ENCODE data around the gene ARL8A.
"Not testable (repeated sequence)": the region's sequence is repeated elsewhere in the genome, so short reads cannot be mapped to it uniquely, and the experiment has no call there.

ARL8A gene

GRCh38 chr1:202112859-202113689 lies 31.5 kb downstream of the ARL8A start:
- DNase-seq (ENCODE audit: low read depth in 2 of 2): no peak

- DNase-seq (ENCODE audit: low read depth in 2 of 2): not testable (repeated sequence)
These were observed 32.9 kb downstream of the ARL8A start for GRCh38 chr1:202111589-202111988.

- DNase-seq (ENCODE audit: low read depth in 2 of 2): no peak
These were observed 33.6 kb downstream of the ARL8A start for GRCh38 chr1:202110977-202111376.

- no peak for DNase-seq (ENCODE audit: low read depth in 2 of 2)
These were observed 36.5 kb downstream of the ARL8A start for GRCh38 chr1:202107801-202108731.

- DNase-seq (ENCODE audit: low read depth in 2 of 2): no peak
These were observed 37.2 kb downstream of the ARL8A start for GRCh38 chr1:202107321-202107761.

- DNase-seq (ENCODE audit: low read depth in 2 of 2): no peak
These were observed 37.9 kb downstream of the ARL8A start for GRCh38 chr1:202106340-202107254.

GRCh38 chr1:202105571-202106339 lies 38.8 kb downstream of the ARL8A start:
- no peak for DNase-seq (ENCODE audit: low read depth in 2 of 2)

GRCh38 chr1:202104073-202104472 lies 40.5 kb downstream of the ARL8A start:
- DNase-seq (ENCODE audit: low read depth in 2 of 2): no peak

- no peak for DNase-seq (ENCODE audit: low read depth in 2 of 2)
These were observed 43.4 kb downstream of the ARL8A start for GRCh38 chr1:202101184-202101583.

GRCh38 chr1:202093858-202094257 lies 50.7 kb downstream of the ARL8A start:
- no peak for DNase-seq (ENCODE audit: low read depth in 2 of 2)

GRCh38 chr1:202090994-202091393 lies 53.5 kb downstream of the ARL8A start:
- DNase-seq (ENCODE audit: low read depth in 2 of 2): no peak

GRCh38 chr1:202088206-202088605 lies 56.3 kb downstream of the ARL8A start:
- DNase-seq (ENCODE audit: low read depth in 2 of 2): no peak

GRCh38 chr1:202086579-202087350 lies 57.8 kb downstream of the ARL8A start:
- no peak for DNase-seq (ENCODE audit: low read depth in 2 of 2)

GRCh38 chr1:202085682-202086373 lies 58.7 kb downstream of the ARL8A start:
- no peak for DNase-seq (ENCODE audit: low read depth in 2 of 2)

GRCh38 chr1:202084791-202085681 lies 59.5 kb downstream of the ARL8A start:
- no peak for DNase-seq (ENCODE audit: low read depth in 2 of 2)

Data from stimulated activated CD8-positive, alpha-beta memory T cell treated with anti-CD3 and anti-CD28 coated beads, Interleukin-7, amount 100 ng/mL, for 1 hour (primary cell).